A673 (cell line): ENCODE results near the gene DLG2. TPM values are rescaled to one million over a fixed set of nuclear protein-coding genes. Genes with fewer than 3 reads are reported as not detected.

Experiments used
- BruUV-seq: library from RNA; stranded (reverse); fragments of 400-500 nt; replicated peaks from 2 replicates; lab custom pipeline; 2021; lab: Mats Ljungman, UMichigan
- CTCF ChIA-PET: fragments of 300-600 bp; sonication (Branson Sonifier 250); formaldehyde crosslinking; loops from one replicate; lab custom pipeline; 2022; ENCODE audit warnings: antibody characterized with exemption; lab: Charles Lee
- POLR2A ChIA-PET: fragments of 300-600 bp; sonication (Branson Sonifier 250); formaldehyde crosslinking; loops from one replicate; lab custom pipeline; 2022; ENCODE audit warnings: antibody characterized with exemption; ENCODE audit not compliant: low non-redundant PET; lab: Charles Lee
- DNase-seq: peaks from one replicate; pipeline ENCODE4 v3.0.0-alpha.2; 2015; ENCODE audit warnings: low spot score
- H3K27ac ChIP-seq: fragments of 200-600 bp; sonication (generic); 2 replicates; pipeline ENCODE4 v1.5.1; 2016; ENCODE audit warnings: mixed run types, low read depth, mild to moderate bottlenecking, mixed read lengths, antibody characterized with exemption, low read length; ENCODE audit not compliant: poor library complexity, severe bottlenecking
- H3K27me3 ChIP-seq: fragments of 200-600 bp; sonication (generic); replicated peaks from 2 replicates; pipeline ENCODE4 v1.6.1; 2017; ENCODE audit warnings: mixed run types, low read depth, mild to moderate bottlenecking, mixed read lengths, antibody characterized with exemption, low read length; ENCODE audit not compliant: insufficient read depth, poor library complexity
- H3K36me3 ChIP-seq: fragments of 200-600 bp; sonication (generic); 2 replicates; pipeline ENCODE4 v1.6.1; 2016; ENCODE audit warnings: mixed run types, mild to moderate bottlenecking, mixed read lengths, antibody characterized with exemption, low read length; ENCODE audit not compliant: insufficient read depth, poor library complexity, severe bottlenecking
- H3K4me1 ChIP-seq: fragments of 200-600 bp; sonication (generic); 2 replicates; pipeline ENCODE4 v1.6.1; 2017; ENCODE audit warnings: mixed run types, mild to moderate bottlenecking, mixed read lengths, antibody characterized with exemption, low read length; ENCODE audit not compliant: insufficient read depth, poor library complexity, severe bottlenecking
- H3K4me3 ChIP-seq: fragments of 200-600 bp; sonication (generic); 2 replicates; pipeline ENCODE4 v1.5.1; 2016; ENCODE audit warnings: low read depth, mixed run types, mild to moderate bottlenecking, mixed read lengths, low read length; ENCODE audit not compliant: poor library complexity, severe bottlenecking
- H3K9me3 ChIP-seq: fragments of 200-600 bp; sonication (generic); 2 replicates; pipeline ENCODE4 v1.6.1; 2016; ENCODE audit warnings: mixed run types, low read depth, mild to moderate bottlenecking, mixed read lengths, antibody characterized with exemption, low read length; ENCODE audit not compliant: poor library complexity, severe bottlenecking
- CTCF ChIP-seq: fragments of 300-800, 200-600 bp; sonication (generic); conservative IDR thresholded peaks from 2 replicates; pipeline ENCODE4 v1.5.1; 2017; ENCODE audit warnings: low read depth, mild to moderate bottlenecking, antibody characterized with exemption, low read length, moderate library complexity, mixed read lengths
- EZH2 ChIP-seq: fragments of 200-600 bp; sonication (generic); IDR thresholded peaks from 2 replicates; pipeline ENCODE4 v1.6.1; 2017; ENCODE audit warnings: borderline replicate concordance, low read depth, mild to moderate bottlenecking, mixed read lengths, antibody characterized with exemption, low read length; ENCODE audit not compliant: poor library complexity, severe bottlenecking
- intact Hi-C: fragments of 100-400 bp; cut with micrococcal nuclease; formaldehyde crosslinking; loops from one replicate; pipeline ENCODE4 v1.10.0; 2022; ENCODE audit not compliant: unreplicated experiment
- total RNA-seq: library from RNA; stranded (reverse); gene quantifications from 2 replicates; pipeline ENCODE4 v1.2.3, GENCODE V29; 2021

The DLG2 gene
- total RNA-seq, 1 experiment from 2014 or later, result 277 TPM

DNA sequence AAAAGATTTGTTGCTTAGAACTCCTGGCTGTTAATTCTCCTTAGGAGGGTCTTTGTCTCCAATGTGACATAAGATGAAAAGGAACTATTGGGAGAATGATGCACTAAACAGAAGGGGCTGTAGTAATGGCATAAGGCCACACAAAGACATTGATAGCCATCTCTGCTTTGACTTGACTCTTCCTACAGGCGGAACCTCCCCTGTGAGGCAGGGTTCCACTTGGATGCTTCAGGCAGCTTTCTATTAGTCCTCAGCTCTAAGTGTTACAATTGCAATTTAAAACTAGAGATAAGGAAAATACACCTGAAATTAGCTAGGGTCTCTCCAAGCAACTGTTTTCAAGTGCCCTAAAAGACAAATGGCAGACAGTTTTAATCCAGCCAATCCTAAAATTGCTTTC, 1949.4 kb downstream of the DLG2 start:
- DNase-seq, result no peak
- no peak for TF ChIP-seq CTCF
- TF ChIP-seq EZH2, result no peak
- no TSS peak for BruUV-seq
- POLR2A ChIA-PET, result no interaction called here
- intact Hi-C loops, result no loop called here
- CTCF ChIA-PET, result no interaction called here
- Histone ChIP-seq H3K27me3 (no peaks in the 10 kb centered on the region), H3K4me1 (peaks cover 86% of the 10 kb centered on the region), H3K4me3 (no peak overlapping the region), H3K9me3 (no peaks in the 10 kb centered on the region), H3K27ac (peak overlapping the region; percentile 15), H3K36me3 (peaks cover 27% of the 10 kb centered on the region)

DNA sequence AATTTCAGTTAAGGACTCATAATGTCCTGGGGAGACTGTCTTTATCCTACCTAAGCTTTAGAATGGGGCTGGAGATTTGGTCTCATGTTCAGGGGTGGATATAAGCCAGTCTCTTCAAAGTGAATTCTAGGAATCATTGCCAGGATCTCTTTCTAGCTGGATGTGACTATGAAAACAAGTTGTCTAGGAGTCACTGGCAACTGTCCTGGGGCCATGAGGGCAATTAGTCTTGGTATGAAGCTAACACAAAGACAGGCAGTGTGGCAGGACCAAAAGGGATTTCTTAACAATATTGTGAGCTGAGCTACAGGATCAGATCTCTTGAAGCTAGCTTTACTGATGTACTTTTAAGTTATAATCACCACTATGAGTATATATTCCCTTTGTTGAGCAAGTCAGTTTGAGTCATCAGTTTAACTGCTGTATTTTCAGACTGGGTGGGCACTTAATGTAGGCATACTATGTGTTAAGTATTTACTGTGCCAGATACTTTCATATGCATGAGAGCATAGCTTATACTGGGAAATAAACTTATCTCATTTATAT, 1951.0 kb downstream of the DLG2 start:
- ChIA-PET CTCF (no interaction called here), POLR2A (interaction anchor here (0.6 kb wide), 1 partner anchor 71 kb away, joined by 3 read pairs; no protein-coding TSS in a partner anchor)
- no peaks in the 10 kb centered on the region for H3K9me3 ChIP-seq
- H3K27ac ChIP-seq, result peak overlapping the region; percentile 52
- TF ChIP-seq CTCF (no peak), EZH2 (no peak)
- peaks cover 84% of the 10 kb centered on the region for H3K4me1 ChIP-seq
- DNase-seq, result peak; percentile 35
- H3K27me3 ChIP-seq, result no peaks in the 10 kb centered on the region
- no peak overlapping the region for H3K4me3 ChIP-seq
- no TSS peak for BruUV-seq
- intact Hi-C loops, result no loop called here
- peaks cover 35% of the 10 kb centered on the region for H3K36me3 ChIP-seq

DNA sequence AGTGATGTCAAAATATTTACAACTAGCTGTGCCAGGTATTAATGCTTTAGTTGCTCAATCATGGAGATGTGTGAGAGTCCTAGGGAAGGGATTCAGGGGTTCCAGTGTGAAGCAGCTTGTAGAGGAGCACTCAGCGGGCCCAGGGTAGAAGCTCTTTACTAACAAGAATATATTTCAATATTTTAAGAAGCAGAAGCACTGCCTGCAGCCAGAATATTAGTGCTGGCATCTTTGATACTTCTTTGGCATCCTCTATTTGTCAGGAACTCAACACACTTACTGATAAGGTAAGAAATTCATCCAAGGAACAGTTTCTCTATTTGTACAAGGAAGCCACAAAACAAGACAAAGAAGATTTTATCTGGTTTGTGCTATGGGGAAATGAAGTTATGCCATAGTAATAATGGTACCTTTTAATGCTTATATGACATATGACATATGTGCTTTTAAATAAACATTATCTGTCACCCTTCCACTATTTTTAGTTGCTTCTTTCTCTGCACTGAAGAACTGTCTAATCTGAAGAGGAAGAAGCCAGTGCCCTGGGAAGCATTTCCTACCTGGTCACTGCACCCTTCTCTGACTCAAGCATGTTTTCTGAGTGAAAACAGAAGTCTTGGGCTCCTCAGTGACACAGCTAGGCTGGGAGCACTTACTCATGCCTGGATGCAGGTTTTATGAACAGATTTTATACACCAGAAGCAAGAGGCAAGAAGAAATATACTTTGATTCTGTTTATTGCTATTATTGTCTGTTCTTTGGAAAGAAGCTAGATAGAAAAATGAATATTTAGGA, 1952.8 kb downstream of the DLG2 start:
- H3K4me1 ChIP-seq, result peaks cover 82% of the 10 kb centered on the region
- ChIA-PET POLR2A (no interaction called here), CTCF (no interaction called here)
- DNase-seq, result no peak
- intact Hi-C loops, result no loop called here
- H3K27ac ChIP-seq, result peak overlapping the region; percentile 39
- H3K36me3 ChIP-seq, result peaks cover 49% of the 10 kb centered on the region
- TF ChIP-seq CTCF, result no peak
- no peak for TF ChIP-seq EZH2
- no peaks in the 10 kb centered on the region for H3K9me3 ChIP-seq
- no peak overlapping the region for H3K4me3 ChIP-seq
- no peaks in the 10 kb centered on the region for H3K27me3 ChIP-seq
- BruUV-seq, result no TSS peak
